Esophagus squamous epithelium (tissue), 5 donors: ENCODE data around the gene SCNN1B. TPM values are rescaled to one million over a fixed set of nuclear protein-coding genes. Genes with fewer than 3 reads are reported as not detected.

Experiments used
- DNase-seq: peaks from one replicate; lab custom pipeline; 2025; lab: John Stamatoyannopoulos, UW
- H3K27ac ChIP-seq, 4 donors: fragments of 200-600 bp; sonication (generic); one replicate each; pipeline ENCODE4 v1.5.1; 2016 to 2019; ENCODE audit warnings: mild to moderate bottlenecking in 1 of 4
- H3K27me3 ChIP-seq, 4 donors: fragments of 200-600 bp; sonication (generic); 1 replicate in 3 of 4; 2 replicates in 1 of 4; pipeline versions ENCODE4 v1.5.1 to v1.6.0; 2017 to 2021; ENCODE audit warnings: antibody characterized with exemption in 1 of 4
- H3K36me3 ChIP-seq, 3 donors: fragments of 200-600 bp; sonication (generic); one replicate each; pipeline ENCODE4 v1.5.1; 2016 to 2019
- H3K4me1 ChIP-seq, 3 donors: fragments of 200-600 bp; sonication (generic); one replicate each; pipeline ENCODE4 v1.5.1; 2017 to 2019
- H3K4me3 ChIP-seq, 4 donors: fragments of 200-600 bp; sonication (generic); 1 replicate in 3 of 4; 2 replicates in 1 of 4; pipeline ENCODE4 v1.5.1; 2016 to 2019; ENCODE audit warnings: mild to moderate bottlenecking in 2 of 4, moderate library complexity in 1 of 4
- H3K9me3 ChIP-seq, 3 donors: fragments of 200-600 bp; sonication (generic); one replicate each; pipeline ENCODE4 v1.5.1; 2016 to 2019
- POLR2A ChIP-seq, 4 donors: fragments of 450-650 bp; IDR thresholded peaks; one replicate each; pipeline ENCODE4 v1.6.1; 2017; ENCODE audit warnings: antibody characterized with exemption in 4 of 4, mild to moderate bottlenecking in 4 of 4, moderate library complexity in 3 of 4
- WGBS, 2 donors: methylation state at CpG; one replicate each; pipeline ENCODE4 v1.1.5; 2018; 5-methylcytosine and 5-hydroxymethylcytosine counted together
- intact Hi-C: fragments of 100-400 bp; cut with DNase I; formaldehyde crosslinking; loops from one replicate; pipeline ENCODE4 v1.15.0; 2022
- total RNA-seq, 4 donors: library from RNA; depleted of rRNA; stranded (reverse); fragments of >200 nt; gene quantifications; one replicate each; pipeline ENCODE4 v1.1.0, GENCODE V29; 2016
- TF ChIP-seq, protein P1 (sequence below), 6 experiments: fragments of 450-650 bp in 4 of 6; fragments of 200-600 bp in 2 of 6; sonication (generic) in 2 of 6; IDR thresholded peaks; one replicate each; pipeline ENCODE4 v1.5.1; 2016 to 2019; ENCODE audit warnings: antibody characterized with exemption in 6 of 6, mild to moderate bottlenecking in 4 of 6, moderate library complexity in 4 of 6
- donor health status: DM: yes; HTN: yes; CAD: no.

SCNN1B gene
- total RNA-seq, 4 donors from 2014 or later, result 24.9 to 86.8 (median 36.2) TPM

- no peak for DNase-seq
- no peaks in the 10 kb centered on the region for H3K9me3 ChIP-seq
- TF ChIP-seq, protein P1, sequence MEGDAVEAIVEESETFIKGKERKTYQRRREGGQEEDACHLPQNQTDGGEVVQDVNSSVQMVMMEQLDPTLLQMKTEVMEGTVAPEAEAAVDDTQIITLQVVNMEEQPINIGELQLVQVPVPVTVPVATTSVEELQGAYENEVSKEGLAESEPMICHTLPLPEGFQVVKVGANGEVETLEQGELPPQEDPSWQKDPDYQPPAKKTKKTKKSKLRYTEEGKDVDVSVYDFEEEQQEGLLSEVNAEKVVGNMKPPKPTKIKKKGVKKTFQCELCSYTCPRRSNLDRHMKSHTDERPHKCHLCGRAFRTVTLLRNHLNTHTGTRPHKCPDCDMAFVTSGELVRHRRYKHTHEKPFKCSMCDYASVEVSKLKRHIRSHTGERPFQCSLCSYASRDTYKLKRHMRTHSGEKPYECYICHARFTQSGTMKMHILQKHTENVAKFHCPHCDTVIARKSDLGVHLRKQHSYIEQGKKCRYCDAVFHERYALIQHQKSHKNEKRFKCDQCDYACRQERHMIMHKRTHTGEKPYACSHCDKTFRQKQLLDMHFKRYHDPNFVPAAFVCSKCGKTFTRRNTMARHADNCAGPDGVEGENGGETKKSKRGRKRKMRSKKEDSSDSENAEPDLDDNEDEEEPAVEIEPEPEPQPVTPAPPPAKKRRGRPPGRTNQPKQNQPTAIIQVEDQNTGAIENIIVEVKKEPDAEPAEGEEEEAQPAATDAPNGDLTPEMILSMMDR (IDR thresholded peaks at IDR 0.05), result no peak
- TF ChIP-seq POLR2A (IDR thresholded peaks at IDR 0.05), result no peak
- H3K4me1 ChIP-seq, result peaks cover 0 to 53% (median 0%) of the 10 kb centered on the region in 3 donors
- no peaks in the 10 kb centered on the region for H3K27me3 ChIP-seq
- peak overlapping the region in 2 of 4 donors; percentile 46 to 75 for H3K27ac ChIP-seq
- H3K36me3 ChIP-seq, result peaks cover 12 to 71% (median 23%) of the 10 kb centered on the region in 3 donors
- H3K4me3 ChIP-seq, result no peak overlapping the region
- intact Hi-C loops, result no loop called here
- 83 to 100% methylated on average over 3 to 10 of the region's 17 CpGs for WGBS, 2 donors
These were observed 89.5 kb downstream of the SCNN1B start for GRCh38 chr16:23391381-23392222.

- no peak for DNase-seq
- intact Hi-C loops, result no loop called here
- WGBS, 2 donors, result 92 to 100% methylated on average over 2 to 6 of the region's 6 CpGs
- Histone ChIP-seq H3K9me3 (no peaks in the 10 kb centered on the region), H3K4me3 (no peak overlapping the region), H3K27ac (peak overlapping the region in 3 of 4 donors; percentile 53 to 75 (median 62)), H3K36me3 (peaks cover 18 to 77% (median 23%) of the 10 kb centered on the region in 3 donors), H3K4me1 (peaks cover 0 to 53% (median 0%) of the 10 kb centered on the region in 3 donors), H3K27me3 (no peaks in the 10 kb centered on the region)
- no peak for TF ChIP-seq POLR2A (IDR thresholded peaks at IDR 0.05)
- TF ChIP-seq, protein P1 (IDR thresholded peaks at IDR 0.05), result no peak
These were observed 90.1 kb downstream of the SCNN1B start for GRCh38 chr16:23392223-23392600.

- Histone ChIP-seq H3K27me3 (no peaks in the 10 kb centered on the region), H3K9me3 (no peaks in the 10 kb centered on the region), H3K4me3 (no peak overlapping the region), H3K27ac (peak overlapping the region in 2 of 4 donors; percentile 62 to 75), H3K36me3 (peaks cover 18 to 77% (median 22%) of the 10 kb centered on the region in 3 donors), H3K4me1 (peaks cover 0 to 53% (median 0%) of the 10 kb centered on the region in 3 donors)
- TF ChIP-seq, protein P1 (IDR thresholded peaks at IDR 0.05), result no peak
- no peak for TF ChIP-seq POLR2A (IDR thresholded peaks at IDR 0.05)
- WGBS, 2 donors, result 65 to 76% methylated on average over 4 of the region's 4 CpGs
- intact Hi-C loops, result no loop called here
- no peak for DNase-seq
These were observed 92.2 kb downstream of the SCNN1B start for GRCh38 chr16:23394141-23394831.

DNA sequence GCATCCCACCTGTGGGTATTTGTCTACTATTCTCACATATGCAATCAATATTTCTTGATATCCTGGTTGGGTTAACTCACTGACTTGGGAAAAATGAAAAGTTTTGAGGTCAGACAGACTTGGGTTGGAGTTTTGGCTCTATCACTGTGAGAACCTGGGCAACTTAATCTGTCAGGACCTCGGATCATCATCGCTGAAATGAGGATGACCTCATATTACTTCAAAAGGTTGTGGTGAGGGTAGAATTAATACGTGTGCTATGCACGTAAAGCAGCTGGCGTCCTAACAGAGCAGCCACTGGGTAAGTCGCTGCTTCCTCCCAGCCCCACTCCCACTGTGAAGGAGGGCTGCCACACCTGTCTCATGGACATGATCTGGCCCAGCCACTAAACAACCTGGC lies 93.6 kb downstream of the SCNN1B start:
- DNase-seq, result no peak
- 85 to 87% methylated on average over 5 to 6 of the region's 6 CpGs for WGBS, 2 donors
- intact Hi-C loops, result no loop called here
- H3K9me3 ChIP-seq, result no peaks in the 10 kb centered on the region
- TF ChIP-seq POLR2A (IDR thresholded peaks at IDR 0.05), result no peak
- TF ChIP-seq, protein P1 (IDR thresholded peaks at IDR 0.05), result no peak
- no peak overlapping the region for H3K4me3 ChIP-seq
- H3K4me1 ChIP-seq, result peaks cover 0 to 39% (median 0%) of the 10 kb centered on the region in 3 donors
- H3K36me3 ChIP-seq, result peaks cover 18 to 79% (median 21%) of the 10 kb centered on the region in 3 donors
- H3K27me3 ChIP-seq, result no peaks in the 10 kb centered on the region
- no peak overlapping the region for H3K27ac ChIP-seq

DNA sequence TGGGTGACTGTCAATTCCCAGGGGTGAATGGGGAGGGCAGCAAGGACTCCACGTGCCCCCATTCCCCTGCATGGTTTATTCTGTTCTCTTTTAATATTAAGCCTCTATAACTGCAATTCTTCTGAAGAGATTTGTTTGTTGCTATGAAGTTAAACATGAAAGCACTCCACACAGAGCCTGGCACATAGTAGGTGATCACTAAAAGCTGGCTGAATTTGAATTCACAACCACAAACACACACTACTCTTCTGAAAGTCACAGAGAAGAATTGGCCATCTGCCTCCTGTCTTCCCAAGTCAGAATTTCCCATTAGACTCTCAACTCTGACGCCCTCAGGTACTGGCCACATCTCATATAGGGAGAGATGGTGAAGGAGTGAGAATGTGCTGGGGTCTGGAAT lies 95.4 kb downstream of the SCNN1B start:
- peaks cover 0 to 22% (median 0%) of the 10 kb centered on the region in 3 donors for H3K4me1 ChIP-seq
- H3K27me3 ChIP-seq, result no peaks in the 10 kb centered on the region
- no peak overlapping the region for H3K27ac ChIP-seq
- no peak overlapping the region for H3K4me3 ChIP-seq
- H3K36me3 ChIP-seq, result peaks cover 7 to 79% (median 11%) of the 10 kb centered on the region in 3 donors
- intact Hi-C loops, result no loop called here
- DNase-seq, result no peak
- no peaks in the 10 kb centered on the region for H3K9me3 ChIP-seq
- TF ChIP-seq, protein P1 (IDR thresholded peaks at IDR 0.05), result no peak
- TF ChIP-seq POLR2A (IDR thresholded peaks at IDR 0.05), result no peak
- WGBS, 2 donors, result 85 to 90% methylated on average over 1 to 2 of the region's 2 CpGs
